Ascending aorta (tissue), 2 donors: ENCODE results near the gene CPNE4. TPM values are rescaled to one million over a fixed set of nuclear protein-coding genes. Genes with fewer than 3 reads are reported as not detected.

ENCODE experiments used
- DNase-seq, 2 donors: peaks; one replicate each; pipeline ENCODE4 v3.0.0-alpha.2; 2019; ENCODE audit warnings: low spot score in 2 of 2
- H3K27ac ChIP-seq, 2 donors: fragments of 200-600 bp; sonication (generic); one replicate each; pipeline ENCODE4 v1.5.1; 2016 to 2017; ENCODE audit warnings: mild to moderate bottlenecking in 1 of 2
- H3K27me3 ChIP-seq: fragments of 200-600 bp; sonication (generic); one replicate; pipeline ENCODE4 v1.5.1; 2017
- H3K36me3 ChIP-seq, 2 donors: fragments of 200-600 bp; sonication (generic); one replicate each; pipeline ENCODE4 v1.5.1; 2016
- H3K4me1 ChIP-seq, 2 donors: fragments of 200-600 bp; sonication (generic); one replicate each; pipeline ENCODE4 v1.5.1; 2016 to 2017; ENCODE audit warnings: mild to moderate bottlenecking in 1 of 2
- H3K4me3 ChIP-seq, 2 donors: fragments of 200-600 bp; sonication (generic); one replicate each; pipeline ENCODE4 v1.5.1; 2016 to 2017; ENCODE audit warnings: mild to moderate bottlenecking in 1 of 2
- H3K9me3 ChIP-seq, 2 donors: fragments of 200-600 bp; sonication (generic); one replicate each; pipeline ENCODE4 v1.5.1; 2016
- CTCF ChIP-seq, 3 experiments: fragments of 200-600 bp in 2 of 3; fragments of 450-650 bp in 1 of 3; sonication (generic) in 2 of 3; IDR thresholded peaks; one replicate each; pipeline ENCODE4 v1.5.1; 2016 to 2019; ENCODE audit warnings: antibody characterized with exemption in 3 of 3, mild to moderate bottlenecking in 1 of 3, moderate library complexity in 1 of 3
- intact Hi-C: fragments of 100-400 bp; cut with DNase I; formaldehyde crosslinking; loops from one replicate; pipeline ENCODE4 v1.15.1; 2023
- total RNA-seq: library from RNA; depleted of rRNA; stranded (reverse); fragments of >200 nt; gene quantifications from one replicate; pipeline ENCODE4 v1.1.0, GENCODE V29; 2016

Gene CPNE4
- not detected for total RNA-seq

- Histone ChIP-seq H3K4me3 (peak within 1 kb of the TSS; percentile 40 to 69), H3K36me3 (no peaks in the 10 kb centered on the region), H3K4me1 (peaks cover 0 to 6% of the 10 kb centered on the region in 2 donors), H3K9me3 (no peaks in the 10 kb centered on the region), H3K27ac (peak within 1 kb of the TSS in 1 of 2 donors; percentile 31), H3K27me3 (no peaks in the 10 kb centered on the region)
- TF ChIP-seq CTCF (IDR thresholded peaks at IDR 0.05) = peak; percentile 50 to 78 (median 77)
- peak in 1 of 2 donors; percentile 85 for DNase-seq
- intact Hi-C loops = no loop called here
Observed at GRCh38 chr3:132034486-132035464, at the start of gene CPNE4. TSS of gene CPNE4 (minus strand) at chr3:132035014.

GRCh38 chr3:132083583-132084279, 48.9 kb upstream of the CPNE4 start:
- Histone ChIP-seq H3K27me3 (no peaks in the 10 kb centered on the region), H3K27ac (no peak overlapping the region), H3K4me1 (no peaks in the 10 kb centered on the region), H3K9me3 (no peaks in the 10 kb centered on the region), H3K36me3 (no peaks in the 10 kb centered on the region), H3K4me3 (no peak overlapping the region)
- no peak for DNase-seq
- no peak for TF ChIP-seq CTCF (IDR thresholded peaks at IDR 0.05)
- intact Hi-C loops = no loop called here

- H3K27ac ChIP-seq = no peak overlapping the region
- intact Hi-C loops = no loop called here
- no peak for TF ChIP-seq CTCF (IDR thresholded peaks at IDR 0.05)
- DNase-seq = no peak
- no peaks in the 10 kb centered on the region for H3K4me1 ChIP-seq
- H3K9me3 ChIP-seq = no peaks in the 10 kb centered on the region
- H3K4me3 ChIP-seq = no peak overlapping the region
- H3K27me3 ChIP-seq = no peaks in the 10 kb centered on the region
- H3K36me3 ChIP-seq = no peaks in the 10 kb centered on the region
Observed at GRCh38 chr3:132083159-132083558, 48.3 kb upstream of the CPNE4 start.

- Histone ChIP-seq H3K9me3 (no peaks in the 10 kb centered on the region), H3K4me1 (no peaks in the 10 kb centered on the region), H3K4me3 (no peak overlapping the region), H3K36me3 (no peaks in the 10 kb centered on the region), H3K27ac (no peak overlapping the region), H3K27me3 (no peaks in the 10 kb centered on the region)
- intact Hi-C loops = no loop called here
- no peak for DNase-seq
- no peak for TF ChIP-seq CTCF (IDR thresholded peaks at IDR 0.05)
Observed at GRCh38 chr3:132079147-132079546, 44.3 kb upstream of the CPNE4 start.

- Histone ChIP-seq H3K36me3 (no peaks in the 10 kb centered on the region), H3K4me3 (no peak overlapping the region), H3K4me1 (no peaks in the 10 kb centered on the region), H3K27me3 (no peaks in the 10 kb centered on the region), H3K27ac (no peak overlapping the region), H3K9me3 (no peaks in the 10 kb centered on the region)
- intact Hi-C loops = no loop called here
- DNase-seq = no peak
- no peak for TF ChIP-seq CTCF (IDR thresholded peaks at IDR 0.05)
Observed at GRCh38 chr3:132073771-132074170, 39.0 kb upstream of the CPNE4 start.
